ENCODE measurements around the gene FIG4.

DNA sequence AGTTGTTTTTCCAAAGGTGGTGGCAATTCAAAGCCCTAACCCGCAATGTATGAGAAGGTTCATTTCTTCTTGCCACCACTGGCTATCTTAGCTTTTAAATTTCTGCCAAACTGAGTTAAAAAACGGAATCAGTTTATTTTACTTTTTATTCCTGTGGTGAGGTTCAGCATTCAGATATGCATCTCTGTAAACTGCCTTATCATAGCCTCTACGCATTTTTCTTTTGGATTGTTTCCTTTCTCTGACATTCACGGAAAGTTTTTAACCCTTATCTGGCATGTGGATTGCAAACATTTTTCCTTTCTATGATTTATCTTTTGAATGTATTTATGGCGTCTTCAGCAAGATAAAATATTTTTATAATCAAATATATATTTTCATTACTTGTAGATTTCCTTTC is 37.8 kb upstream of the FIG4 start:
- TF ChIP-seq EZH2 (IDR thresholded peaks at IDR 0.05; ENCODE audit: borderline replicate concordance, insufficient read depth, low read length, poor library complexity, severe bottlenecking) (no peak), CTCF (IDR thresholded peaks at IDR 0.05; ENCODE audit: poor library complexity, severe bottlenecking) (no peak), EP300 (conservative IDR thresholded peaks at IDR 0.05; ENCODE audit: poor library complexity, severe bottlenecking) (no peak), MXI1 (conservative IDR thresholded peaks at IDR 0.05; ENCODE audit: poor library complexity, severe bottlenecking) (no peak), RAD21 (conservative IDR thresholded peaks at IDR 0.05) (no peak)
